Thoracic aorta (tissue), 2 donors: ENCODE results near the gene CUL4A. TPM values are rescaled to one million over a fixed set of nuclear protein-coding genes. Genes with fewer than 3 reads are reported as not detected.
"Not testable (repeated sequence)": the region's sequence is repeated elsewhere in the genome, so short reads cannot be mapped to it uniquely, and the experiment has no call there.

Experiments used
- ATAC-seq: fragments of 150-250 bp; one replicate; pipeline ENCODE4 v1.8.0; 2017; ENCODE audit warnings: low read depth; ENCODE audit not compliant: insufficient number of reproducible peaks, low FRiP score
- DNase-seq: peaks from one replicate; pipeline ENCODE4 v3.0.0-alpha.2; 2020; ENCODE audit warnings: low spot score
- H3K27ac ChIP-seq, 2 donors: fragments of 200-600 bp; sonication (generic); 1 replicate in 1 of 2; 2 replicates in 1 of 2; pipeline ENCODE4 v1.5.1; 2016; ENCODE audit warnings: mild to moderate bottlenecking in 2 of 2, moderate library complexity in 2 of 2
- H3K27me3 ChIP-seq: fragments of 200-600 bp; sonication (generic); replicated peaks from 2 replicates; pipeline ENCODE4 v1.6.0; 2016; ENCODE audit warnings: mild to moderate bottlenecking; ENCODE audit not compliant: insufficient read depth
- H3K36me3 ChIP-seq: fragments of 200-600 bp; sonication (generic); one replicate; pipeline ENCODE4 v1.5.1; 2016
- H3K4me1 ChIP-seq, 2 donors: fragments of 200-600 bp; sonication (generic); 1 replicate in 1 of 2; 2 replicates in 1 of 2; pipeline versions ENCODE4 v1.5.1 to v1.6.0; 2016; ENCODE audit warnings: low read depth in 2 of 2, mild to moderate bottlenecking in 1 of 2; ENCODE audit not compliant: control insufficient read depth in 1 of 2
- H3K4me3 ChIP-seq: fragments of 200-600 bp; sonication (generic); 2 replicates; pipeline ENCODE4 v1.5.1; 2016; ENCODE audit warnings: mild to moderate bottlenecking
- H3K9me3 ChIP-seq: fragments of 200-600 bp; sonication (generic); 2 replicates; pipeline ENCODE4 v1.5.1; 2016
- CTCF ChIP-seq: fragments of 200-600 bp; sonication (generic); IDR thresholded peaks from one replicate; pipeline ENCODE4 v1.5.1; 2019; ENCODE audit warnings: antibody characterized with exemption
- total RNA-seq, 2 donors: library from RNA; depleted of rRNA; stranded (reverse); fragments of >200 nt; gene quantifications; one replicate each; pipeline versions ENCODE4 v1.1.0 to v1.2.3, GENCODE V29; 2016

Gene CUL4A
- total RNA-seq, 2 donors from 2014 or later: 112 to 156 TPM

GRCh38 chr13:113238536-113238935 is 29.1 kb downstream of the CUL4A start:
- Histone ChIP-seq H3K36me3 (peaks cover 46% of the 10 kb centered on the region), H3K9me3 (no peaks in the 10 kb centered on the region), H3K27me3 (no peaks in the 10 kb centered on the region), H3K27ac (no peak overlapping the region), H3K4me3 (no peak overlapping the region), H3K4me1 (no peaks in the 10 kb centered on the region)
- ATAC-seq (no peak), DNase-seq (no peak)
- TF ChIP-seq CTCF: no peak

- H3K9me3 ChIP-seq: no peaks in the 10 kb centered on the region
- H3K36me3 ChIP-seq: peaks cover 50% of the 10 kb centered on the region
- no peaks in the 10 kb centered on the region for H3K4me1 ChIP-seq
- H3K27ac ChIP-seq: no peak overlapping the region
- TF ChIP-seq CTCF: no peak
- no peaks in the 10 kb centered on the region for H3K27me3 ChIP-seq
- ATAC-seq (no peak), DNase-seq (no peak)
- no peak overlapping the region for H3K4me3 ChIP-seq
These were observed 29.9 kb downstream of the CUL4A start for GRCh38 chr13:113239357-113239756.

GRCh38 chr13:113239986-113240385 is 30.6 kb downstream of the CUL4A start:
- peaks cover 55% of the 10 kb centered on the region for H3K36me3 ChIP-seq
- no peaks in the 10 kb centered on the region for H3K9me3 ChIP-seq
- H3K27ac ChIP-seq: no peak overlapping the region
- TF ChIP-seq CTCF: no peak
- ATAC-seq (no peak), DNase-seq (no peak)
- no peak overlapping the region for H3K4me3 ChIP-seq
- H3K4me1 ChIP-seq: no peaks in the 10 kb centered on the region
- no peaks in the 10 kb centered on the region for H3K27me3 ChIP-seq

GRCh38 chr13:113241623-113242022 is 32.2 kb downstream of the CUL4A start:
- H3K9me3 ChIP-seq, H3K4me3 ChIP-seq, DNase-seq, ATAC-seq, H3K27ac ChIP-seq, H3K4me1 ChIP-seq, H3K27me3 ChIP-seq: not testable (repeated sequence)
- H3K36me3 ChIP-seq: peaks cover 64% of the 10 kb centered on the region

GRCh38 chr13:113243847-113244246 is 34.4 kb downstream of the CUL4A start:
- no peak overlapping the region for H3K4me3 ChIP-seq
- TF ChIP-seq CTCF: no peak
- no peaks in the 10 kb centered on the region for H3K27me3 ChIP-seq
- H3K9me3 ChIP-seq: no peaks in the 10 kb centered on the region
- no peak overlapping the region for H3K27ac ChIP-seq
- H3K4me1 ChIP-seq: no peaks in the 10 kb centered on the region
- no peak for ATAC-seq
- peaks cover 66% of the 10 kb centered on the region for H3K36me3 ChIP-seq
- no peak for DNase-seq
